Measurements from ENCODE around the gene INSIG2.

- no peak for TF ChIP-seq CTCF (conservative IDR thresholded peaks at IDR 0.05; ENCODE audit: low read depth, low read length)
- TF ChIP-seq EZH2 (IDR thresholded peaks at IDR 0.05; ENCODE audit: borderline replicate concordance, low read depth, low read length, poor library complexity, severe bottlenecking): no peak
Measured at GRCh38 chr2:118062669-118063068, 25.6 kb upstream of the INSIG2 start.
